ENCODE results near the gene CIITA.

- TF ChIP-seq CTCF (IDR thresholded peaks at IDR 0.05) (no peak), EP300 (IDR thresholded peaks at IDR 0.05; ENCODE audit: low read depth) (no peak)
These were observed 107.5 kb downstream of the CIITA start for GRCh38 chr16:10984509-10984908.

Measured in transverse colon (tissue), 3 donors.